NCI-H510A treated with DMSO at 0.1 percent for 48 hours (cell line): Measurements from ENCODE around the gene PNP.

Experiments used
- DNase-seq: peaks from one replicate; lab custom pipeline; 2025; lab: John Stamatoyannopoulos, UW

The PNP gene

GRCh38 chr14:20455355-20456300 lies 13.6 kb upstream of the PNP start:
- DNase-seq, result peak; percentile 92

- DNase-seq, result no peak
Observed at GRCh38 chr14:20456971-20457370, 12.2 kb upstream of the PNP start.

GRCh38 chr14:20458031-20458789 lies 11.0 kb upstream of the PNP start:
- no peak for DNase-seq

- DNase-seq, result peak; percentile 39
Observed at GRCh38 chr14:20460458-20461224, 8.6 kb upstream of the PNP start.

GRCh38 chr14:20461225-20462141 lies 7.7 kb upstream of the PNP start, which contains the start of gene PIP4P1:
TSS of gene PIP4P1 (minus strand) at chr14:20461434. CDS start at chr14:20461325, 109 bp downstream.
- peak; percentile 99 for DNase-seq

- no peak for DNase-seq
Observed at GRCh38 chr14:20468764-20469241, 403 bp upstream of the PNP start.

- DNase-seq, result peak; percentile 65
Observed at GRCh38 chr14:20469890-20470602, 840 bp downstream of the PNP start.

- DNase-seq, result peak; percentile 57
Observed at GRCh38 chr14:20470603-20470901, 1.3 kb downstream of the PNP start.

- DNase-seq, result no peak
Observed at GRCh38 chr14:20472536-20473169, 3.4 kb downstream of the PNP start.

GRCh38 chr14:20476776-20477175 lies 7.6 kb downstream of the PNP start:
- no peak for DNase-seq

- peak; percentile 8 for DNase-seq
Observed at GRCh38 chr14:20477211-20477876, 8.1 kb downstream of the PNP start.

GRCh38 chr14:20478894-20479293 lies 9.7 kb downstream of the PNP start:
- no peak for DNase-seq

GRCh38 chr14:20482382-20482781 lies 13.2 kb downstream of the PNP start:
- DNase-seq, result no peak

GRCh38 chr14:20485900-20486299 lies 16.7 kb downstream of the PNP start:
- no peak for DNase-seq

GRCh38 chr14:20486684-20487395 lies 17.6 kb downstream of the PNP start:
- DNase-seq, result no peak

GRCh38 chr14:20487396-20487725 lies 18.2 kb downstream of the PNP start:
- no peak for DNase-seq

GRCh38 chr14:20489093-20489994 lies 20.1 kb downstream of the PNP start:
- DNase-seq, result no peak

- no peak for DNase-seq
Observed at GRCh38 chr14:20490563-20490962, 21.4 kb downstream of the PNP start.
